ENCODE results near the gene SLC27A4.

SLC27A4 gene

GRCh38 chr9:128360826-128361225, 20.5 kb downstream of the SLC27A4 start:
- H3K4me3 ChIP-seq: no peak overlapping the region
- H3K27ac ChIP-seq: peak overlapping the region in 6 of 21 experiments; percentile 8 to 69 (median 46)

- peak overlapping the region in 5 of 7 experiments; percentile 6 to 36 (median 17) for H3K4me3 ChIP-seq
- H3K27ac ChIP-seq: peak overlapping the region in 16 of 21 experiments; percentile 13 to 75 (median 57)
Measured at GRCh38 chr9:128361296-128361985, 21.1 kb downstream of the SLC27A4 start.

DNA sequence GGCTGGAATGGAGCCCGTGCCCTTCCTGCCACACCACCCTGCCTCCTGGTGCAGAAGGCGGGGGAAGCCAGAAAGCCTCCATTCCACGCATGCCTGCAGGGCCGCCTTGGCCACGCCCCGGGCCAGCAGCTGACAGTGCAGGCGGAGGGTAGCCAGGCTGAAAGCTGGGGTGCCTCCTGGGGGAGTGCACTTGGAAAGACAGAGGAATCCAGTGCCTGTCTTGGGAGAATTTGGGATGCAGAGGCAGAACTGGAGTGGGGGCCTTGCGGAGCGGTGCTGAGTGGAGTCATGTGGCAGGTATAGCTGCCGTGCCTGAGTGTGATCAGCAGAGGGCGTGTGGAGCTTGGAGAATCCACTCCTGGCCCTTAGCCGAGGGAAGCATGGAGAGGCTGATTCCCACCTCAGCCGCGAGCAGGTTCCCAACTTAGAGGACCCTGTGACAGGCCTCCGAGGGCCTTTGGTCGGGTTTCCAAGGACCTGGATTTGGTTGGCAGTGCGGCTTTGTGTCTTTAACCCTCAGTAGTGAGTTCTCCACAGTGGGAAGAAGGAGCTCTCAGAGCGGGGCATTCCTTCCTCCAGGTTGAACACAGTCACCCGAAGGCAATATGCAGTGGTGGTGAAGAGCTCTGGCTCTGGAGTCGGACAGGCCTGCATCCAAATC, 21.8 kb downstream of the SLC27A4 start:
- peak overlapping the region in 19 of 21 experiments; percentile 13 to 75 (median 52) for H3K27ac ChIP-seq

GRCh38 chr9:128362774-128363173, 22.4 kb downstream of the SLC27A4 start:
- peak overlapping the region in 2 of 21 experiments; percentile 39 to 44 for H3K27ac ChIP-seq
- H3K4me3 ChIP-seq: no peak overlapping the region

More for the DNA sequence above, 21.8 kb downstream of the SLC27A4 start:
- H3K4me3 ChIP-seq: peak overlapping the region in 6 of 7 experiments; percentile 6 to 36 (median 22)

DNA sequence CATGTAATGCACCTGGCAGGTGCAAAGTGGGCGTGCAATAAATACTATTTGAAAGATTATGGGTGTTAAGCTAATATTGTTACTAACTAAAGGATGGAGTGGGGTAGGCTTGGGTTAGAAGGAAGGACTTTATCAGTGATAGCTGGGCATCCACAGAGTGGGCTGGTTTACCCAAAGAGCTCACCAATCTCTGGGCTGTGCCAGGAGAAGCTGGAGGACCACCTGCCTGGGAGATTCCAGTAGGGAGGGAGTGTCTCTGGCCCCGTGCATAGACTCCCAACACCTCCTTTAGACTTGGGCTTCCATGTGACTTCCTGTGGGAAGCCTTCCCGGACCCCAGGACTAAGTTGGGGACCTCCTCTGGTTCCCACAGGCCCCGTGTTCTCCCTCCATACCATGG, 25.2 kb downstream of the SLC27A4 start:
- peak overlapping the region in 2 of 7 experiments; percentile 26 to 44 for H3K4me3 ChIP-seq
- peak overlapping the region in 8 of 21 experiments; percentile 8 to 81 (median 68) for H3K27ac ChIP-seq

DNA sequence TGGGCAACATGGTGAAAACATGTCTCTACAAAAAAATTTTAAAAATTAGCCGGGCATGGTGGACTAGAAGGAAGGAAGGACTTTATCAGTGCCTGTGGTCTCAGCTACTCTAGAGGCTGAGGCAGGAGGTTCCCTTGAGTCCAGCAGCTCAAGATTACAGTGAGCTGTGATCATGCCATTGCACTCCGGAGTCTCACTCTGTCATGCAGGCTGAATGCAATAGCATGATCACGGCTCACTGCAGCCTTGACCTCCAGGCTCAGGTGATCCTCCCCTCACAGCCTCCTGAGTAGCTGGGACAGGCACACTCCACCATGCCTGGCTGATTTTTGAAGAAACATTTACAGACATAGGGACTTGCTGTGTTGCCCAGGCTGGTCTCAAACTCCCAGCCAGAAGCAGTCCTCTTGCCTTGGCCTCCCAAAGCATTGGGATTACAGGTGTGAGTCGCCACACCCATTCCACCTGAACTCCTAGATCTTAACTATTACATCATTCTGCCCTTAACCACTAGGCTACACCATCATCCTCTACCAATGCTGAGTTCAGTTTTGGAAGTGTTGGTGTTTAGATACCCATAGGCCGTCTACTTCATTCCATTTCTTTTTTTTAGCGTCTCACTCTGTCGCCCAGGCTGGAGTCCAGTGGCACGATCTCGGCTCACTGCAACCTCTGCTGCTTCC, 28.8 kb downstream of the SLC27A4 start:
- H3K4me3 ChIP-seq: no peak overlapping the region
- peak overlapping the region in 2 of 21 experiments; percentile 97 for H3K27ac ChIP-seq

DNA sequence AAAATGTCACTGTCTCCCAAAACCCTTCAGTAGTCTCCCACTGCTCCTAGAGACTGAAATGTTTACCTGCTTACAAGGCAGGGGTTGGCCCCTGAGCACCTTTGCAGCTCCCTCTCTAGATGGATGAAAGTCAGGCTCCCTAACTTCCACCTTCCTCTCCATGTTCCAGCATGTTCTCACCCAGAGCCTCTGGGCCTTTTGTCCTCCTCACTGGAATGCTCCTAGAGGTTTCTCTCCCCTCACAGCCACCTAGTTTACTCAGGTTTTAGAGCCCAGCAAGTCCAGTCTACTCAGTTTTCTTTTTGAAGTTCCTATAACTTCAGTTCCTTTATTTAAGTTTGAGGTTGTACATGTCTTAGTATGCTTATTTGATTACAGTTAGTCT, 30.0 kb downstream of the SLC27A4 start:
- H3K27ac ChIP-seq: peak overlapping the region; percentile 65 to 98 (median 93)

GRCh38 chr9:128370752-128371629, 30.7 kb downstream of the SLC27A4 start, which contains the start of gene URM1:
TSS of gene URM1 (plus strand) at chr9:128371374. CDS start at chr9:128371381, 7 bp downstream.
- peak within 1 kb of the TSS; percentile 53 to 86 (median 76) for H3K4me3 ChIP-seq

More for the DNA sequence above, 30.0 kb downstream of the SLC27A4 start:
- peak overlapping the region; percentile 53 to 86 (median 76) for H3K4me3 ChIP-seq

GRCh38 chr9:128371630-128372117, 31.3 kb downstream of the SLC27A4 start:
- Histone ChIP-seq H3K27ac (peak overlapping the region; percentile 69 to 98 (median 93)), H3K4me3 (peak overlapping the region; percentile 53 to 86 (median 76))

More at GRCh38 chr9:128370752-128371629, 30.7 kb downstream of the SLC27A4 start, which contains the start of gene URM1:
- peak within 1 kb of the TSS; percentile 72 to 98 (median 93) for H3K27ac ChIP-seq

DNA sequence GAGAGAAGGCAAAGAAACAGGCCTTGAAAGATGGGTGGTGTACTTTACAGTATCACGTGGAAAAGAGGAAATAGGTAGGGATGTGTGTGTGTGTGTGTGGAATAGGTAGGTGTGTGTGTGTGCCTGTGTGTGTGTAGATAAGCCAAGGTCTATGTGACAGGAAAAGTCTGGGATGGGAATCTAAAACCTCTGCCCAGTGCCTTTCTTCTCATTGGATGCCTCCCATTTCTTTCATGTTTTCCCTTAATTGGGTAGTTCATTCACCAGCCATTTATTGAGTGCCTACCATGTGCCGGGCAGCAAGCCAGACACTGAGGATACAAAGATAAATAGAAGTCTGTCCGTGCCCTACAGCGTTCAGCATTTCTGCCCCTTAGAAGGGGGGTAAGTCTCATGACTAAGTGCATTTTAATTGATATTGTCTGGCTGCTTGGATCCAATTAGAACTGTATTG, 31.9 kb downstream of the SLC27A4 start:
- H3K27ac ChIP-seq: peak overlapping the region in 19 of 21 experiments; percentile 78 to 98 (median 93)
- peak overlapping the region in 6 of 7 experiments; percentile 64 to 86 (median 76) for H3K4me3 ChIP-seq

DNA sequence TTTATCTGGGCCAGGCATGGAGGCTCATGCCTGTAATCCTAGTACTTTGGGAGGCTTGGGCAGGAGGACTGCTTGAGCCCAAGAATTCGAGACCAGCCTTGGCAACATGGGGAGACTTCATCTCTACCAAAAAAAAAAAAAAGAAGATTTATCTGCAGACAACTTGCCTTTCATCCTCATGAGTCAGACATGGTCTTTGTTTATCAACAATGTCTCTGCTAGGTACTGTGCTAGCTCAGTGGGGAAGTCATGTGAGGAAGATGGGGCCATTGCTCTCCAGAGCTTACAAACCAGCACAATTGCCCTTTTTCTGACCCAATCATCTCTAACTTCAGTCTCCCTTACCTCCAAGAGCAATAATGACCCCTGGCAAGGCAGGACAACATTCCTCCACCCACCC, 32.5 kb downstream of the SLC27A4 start:
- Histone ChIP-seq H3K4me3 (no peak overlapping the region), H3K27ac (peak overlapping the region in 12 of 21 experiments; percentile 7 to 95 (median 74))

DNA sequence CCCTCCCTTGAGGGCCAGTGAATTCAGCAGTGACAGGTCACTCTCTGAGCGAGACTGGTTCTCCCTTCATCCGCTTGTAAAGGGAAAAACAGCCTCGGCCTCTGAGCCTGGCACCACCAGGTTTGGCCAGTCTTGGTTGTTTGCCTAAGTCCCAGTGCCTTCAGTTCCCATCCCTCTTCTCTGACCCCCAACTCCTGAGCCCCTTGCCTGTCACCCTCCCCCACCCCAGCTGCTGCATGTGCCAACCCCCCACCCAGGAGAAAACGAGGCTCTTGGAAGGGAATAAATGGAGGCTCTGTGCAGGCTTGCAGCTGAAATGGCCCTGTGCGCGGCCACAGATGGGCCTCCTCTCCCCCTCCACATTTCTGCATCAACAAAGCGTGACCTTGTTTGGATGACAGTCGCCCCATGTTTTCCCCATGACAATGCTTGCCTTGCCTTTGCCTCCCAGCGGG, 33.9 kb downstream of the SLC27A4 start:
- Histone ChIP-seq H3K27ac (no peak overlapping the region), H3K4me3 (no peak overlapping the region)

- Histone ChIP-seq H3K27ac (no peak overlapping the region), H3K4me3 (no peak overlapping the region)
Measured at GRCh38 chr9:128375865-128376264, 35.5 kb downstream of the SLC27A4 start.

GRCh38 chr9:128382261-128382660, 41.9 kb downstream of the SLC27A4 start:
- Histone ChIP-seq H3K4me3 (no peak overlapping the region), H3K27ac (no peak overlapping the region)

GRCh38 chr9:128383007-128383753, 42.9 kb downstream of the SLC27A4 start:
- no peak overlapping the region for H3K4me3 ChIP-seq
- no peak overlapping the region for H3K27ac ChIP-seq

- Histone ChIP-seq H3K4me3 (no peak overlapping the region), H3K27ac (no peak overlapping the region)
Measured at GRCh38 chr9:128383791-128384190, 43.5 kb downstream of the SLC27A4 start.

GRCh38 chr9:128384801-128385495, 44.6 kb downstream of the SLC27A4 start:
- Histone ChIP-seq H3K4me3 (no peak overlapping the region), H3K27ac (no peak overlapping the region)
